GM18520 (cell line): ENCODE data around the gene CLSTN2.

ENCODE experiments used
- ATAC-seq: cut with Tn5 transposase; IDR thresholded peaks from one replicate; pipeline ENCODE4 v1.9.1; 2021; ENCODE audit not compliant: unreplicated experiment

The CLSTN2 gene

DNA sequence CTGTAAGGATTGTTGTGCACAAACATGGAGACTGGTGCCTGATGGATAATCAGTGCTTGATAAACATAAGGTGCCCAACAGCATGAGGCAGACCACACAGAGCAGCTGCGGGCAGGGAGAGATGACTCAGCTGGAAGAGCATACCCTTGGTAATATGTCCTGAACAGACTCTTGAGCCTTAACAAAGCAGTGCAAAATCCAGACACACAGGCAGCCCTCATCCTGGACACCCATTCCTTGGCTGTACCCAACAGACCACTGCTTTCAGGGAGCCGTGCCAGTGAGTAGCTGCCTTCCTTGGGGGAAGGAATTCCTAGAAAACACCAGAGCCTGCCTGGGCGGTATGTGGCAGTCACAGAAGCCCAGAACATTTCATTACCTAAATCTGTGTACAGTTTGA, 156.2 kb downstream of the CLSTN2 start:
- ATAC-seq = no peak

DNA sequence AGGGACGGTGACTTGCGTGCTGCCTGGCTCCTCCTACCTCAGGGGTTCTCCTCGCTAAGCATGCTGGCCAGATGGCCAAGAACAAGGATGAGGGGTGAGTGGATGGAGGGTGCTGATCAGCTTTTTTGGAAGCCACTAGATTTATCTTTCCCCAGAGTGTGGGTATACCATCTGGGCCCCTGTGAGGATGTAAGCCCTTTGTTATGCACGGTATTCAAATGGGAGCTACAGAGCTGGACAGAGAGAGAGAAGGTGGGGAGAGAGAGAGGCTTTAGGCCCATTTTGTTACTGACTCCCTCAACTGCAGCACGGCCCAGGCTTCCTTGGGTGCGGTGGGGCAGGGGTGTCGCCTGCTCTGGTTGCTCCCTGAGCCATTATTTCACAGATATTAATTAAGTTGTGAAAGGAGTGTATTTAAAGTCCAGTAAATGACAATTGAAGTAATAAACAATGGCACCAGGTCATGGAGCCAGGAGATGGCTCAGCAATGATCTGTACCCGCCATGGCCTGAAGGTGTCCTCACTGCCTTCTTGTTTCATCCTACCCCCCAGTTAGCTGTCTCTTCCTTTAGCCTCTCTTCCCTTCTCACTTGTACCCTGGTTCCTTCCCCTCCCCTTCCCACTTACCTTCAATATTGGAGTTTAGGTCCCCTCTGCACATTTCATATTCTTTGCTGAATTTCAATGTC, 158.0 kb downstream of the CLSTN2 start:
- ATAC-seq = no peak

DNA sequence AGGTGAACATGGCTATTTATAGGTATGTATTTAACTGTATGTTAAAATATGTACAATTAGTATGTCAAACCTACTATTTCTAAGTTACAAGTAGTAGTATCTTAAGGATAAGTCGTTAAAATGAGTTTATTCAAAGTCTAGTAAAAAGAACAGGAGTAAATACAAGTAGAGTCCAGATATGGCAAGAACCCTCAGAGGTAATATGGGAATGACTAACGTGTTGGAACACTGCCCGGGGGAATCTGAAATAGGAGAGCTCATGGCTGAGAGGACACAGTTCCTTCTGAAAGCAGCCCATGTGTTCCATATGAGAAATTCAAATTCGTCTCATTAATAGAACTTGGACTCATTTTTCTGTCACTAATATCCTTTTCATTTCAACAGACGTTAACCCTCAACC, 158.8 kb downstream of the CLSTN2 start:
- ATAC-seq = no peak

DNA sequence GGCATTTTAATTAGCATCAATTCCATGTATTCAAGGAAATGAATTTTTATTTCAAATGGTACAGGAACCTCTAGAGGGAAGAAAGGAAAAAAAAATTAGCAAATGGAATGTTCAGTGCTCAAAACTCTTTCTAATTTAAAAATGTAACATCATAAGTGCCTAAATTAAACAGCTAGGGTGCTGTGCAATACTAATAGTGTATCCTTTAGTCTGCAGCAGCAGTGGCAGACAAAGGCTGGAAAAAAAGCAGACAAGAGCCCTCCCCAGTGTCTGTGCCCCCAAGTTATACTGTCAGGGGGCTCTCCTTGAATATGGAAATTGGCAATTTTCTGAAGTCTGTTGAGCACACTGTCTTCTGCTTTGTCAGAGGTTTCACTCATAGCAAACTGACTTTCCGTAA, 159.5 kb downstream of the CLSTN2 start:
- no peak for ATAC-seq

DNA sequence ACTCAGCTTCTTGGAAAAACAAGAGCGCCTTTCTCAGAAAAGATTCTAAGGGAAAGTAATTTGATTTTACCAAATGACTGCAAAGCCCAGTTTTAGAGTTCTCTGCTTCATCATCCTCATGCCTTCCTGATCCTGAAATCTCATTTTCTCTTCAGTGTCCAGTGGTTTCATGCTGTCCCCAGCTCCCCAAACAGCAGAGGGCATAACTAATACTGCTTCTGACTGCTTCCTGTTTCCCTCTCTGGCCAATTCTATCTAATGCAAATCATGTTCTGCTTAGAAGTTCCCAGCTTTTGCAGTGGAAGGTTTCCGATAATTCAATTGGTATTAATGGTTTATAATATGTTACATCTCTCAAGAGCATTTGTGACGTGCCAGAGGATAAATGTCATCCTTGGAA, 161.1 kb downstream of the CLSTN2 start:
- no peak for ATAC-seq

DNA sequence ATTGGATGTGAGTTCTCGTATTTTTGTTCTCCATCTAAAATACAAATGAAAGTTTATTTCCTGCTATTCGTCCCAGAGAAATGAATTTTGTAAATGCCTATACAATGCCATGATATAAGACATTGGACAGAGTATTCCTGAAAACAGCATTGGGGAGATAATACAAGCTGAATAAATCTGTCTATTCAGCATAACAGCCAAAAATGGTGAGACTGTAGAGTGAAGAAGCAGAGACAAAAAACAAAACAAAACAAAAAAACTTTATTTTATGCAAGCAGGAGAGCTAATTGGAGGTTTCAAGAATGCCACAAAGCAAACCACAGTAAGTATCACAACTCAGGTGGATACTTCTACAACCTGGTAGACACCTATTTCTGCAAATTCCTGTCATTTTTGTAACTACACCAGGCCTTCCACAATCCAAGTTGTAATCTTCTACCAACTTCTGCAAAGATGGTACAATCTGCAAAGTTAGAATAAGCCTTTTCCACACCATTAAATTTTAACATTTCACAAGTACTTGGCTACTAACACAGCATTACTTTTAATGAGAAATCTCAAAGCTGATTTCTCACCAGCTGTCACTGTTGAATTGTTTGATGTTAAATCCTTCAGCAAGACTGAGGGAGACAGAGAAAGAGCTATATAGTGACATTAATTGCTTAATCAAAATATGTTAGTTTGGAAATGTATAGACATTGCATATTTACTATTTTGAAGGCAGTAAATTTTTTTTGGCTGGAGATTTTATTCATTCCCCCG, 163.1 kb downstream of the CLSTN2 start:
- ATAC-seq = no peak

DNA sequence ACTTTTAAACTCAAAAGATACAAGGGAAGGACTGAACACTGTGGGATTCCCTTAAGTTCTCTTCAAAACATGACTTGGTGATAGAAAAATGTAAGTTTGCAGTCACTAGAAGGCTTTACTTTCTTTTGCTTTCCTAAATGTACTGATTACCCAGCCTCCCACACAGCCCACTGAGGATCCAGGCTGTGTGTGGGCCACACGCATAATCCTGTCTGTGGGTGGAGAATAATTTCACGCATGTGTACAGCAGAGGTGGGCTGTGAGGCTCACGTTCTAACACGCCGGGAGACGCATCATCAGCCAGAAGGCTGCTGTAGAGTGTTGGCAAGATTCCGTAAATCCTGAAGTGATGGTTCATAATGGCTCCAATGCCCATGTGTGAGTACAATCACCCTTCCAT, 165.5 kb downstream of the CLSTN2 start:
- no peak for ATAC-seq

DNA sequence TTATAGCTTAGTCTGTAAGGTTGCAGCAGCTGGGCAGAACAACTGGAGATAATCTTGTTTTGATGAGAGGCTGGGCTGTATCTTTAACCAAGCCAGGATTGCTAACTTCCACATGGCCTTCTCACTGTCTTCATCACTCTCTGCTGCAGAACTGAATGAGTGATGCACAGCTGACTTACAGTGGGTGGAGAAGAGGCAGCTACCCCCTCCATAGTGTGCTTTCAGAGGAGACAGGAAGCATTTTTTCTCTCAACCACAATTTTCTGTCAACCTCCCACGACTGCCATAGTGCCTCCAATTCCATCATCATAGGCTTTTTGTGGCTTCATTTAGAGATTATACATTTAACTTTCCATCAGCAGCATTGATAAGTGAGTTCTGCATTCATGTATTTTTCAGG, 168.2 kb downstream of the CLSTN2 start:
- ATAC-seq = no peak

DNA sequence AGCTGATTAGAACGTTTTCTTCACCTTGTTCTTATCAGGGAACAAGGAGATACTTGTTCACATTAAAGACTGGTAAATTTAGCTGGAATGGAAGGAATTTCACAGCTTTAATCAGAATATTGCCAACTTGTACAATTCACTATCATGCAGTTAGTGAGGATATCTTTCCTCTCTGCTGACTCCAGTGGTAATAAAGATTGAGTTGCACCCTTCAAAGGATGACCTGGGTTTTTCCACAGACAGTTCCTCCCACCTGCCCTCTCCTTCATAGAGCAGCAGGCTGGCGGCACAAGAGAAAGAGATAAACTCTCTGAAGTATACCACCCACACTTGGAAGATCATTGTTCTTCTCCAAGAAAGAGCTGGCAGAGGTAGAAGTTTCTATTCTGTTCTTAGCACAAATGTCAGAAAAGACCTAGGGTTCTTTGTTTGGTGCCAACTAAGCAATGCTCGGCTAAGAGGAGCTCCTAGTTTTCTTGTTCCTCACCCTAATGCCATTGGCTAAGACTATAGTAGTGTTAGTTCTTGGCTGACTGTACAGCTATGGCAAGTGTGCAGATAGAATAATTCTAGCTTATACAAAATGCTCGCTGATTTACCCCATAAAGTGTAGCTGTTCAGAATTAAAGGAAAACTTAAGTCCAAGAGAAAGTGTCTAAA, 169.1 kb downstream of the CLSTN2 start:
- no peak for ATAC-seq

DNA sequence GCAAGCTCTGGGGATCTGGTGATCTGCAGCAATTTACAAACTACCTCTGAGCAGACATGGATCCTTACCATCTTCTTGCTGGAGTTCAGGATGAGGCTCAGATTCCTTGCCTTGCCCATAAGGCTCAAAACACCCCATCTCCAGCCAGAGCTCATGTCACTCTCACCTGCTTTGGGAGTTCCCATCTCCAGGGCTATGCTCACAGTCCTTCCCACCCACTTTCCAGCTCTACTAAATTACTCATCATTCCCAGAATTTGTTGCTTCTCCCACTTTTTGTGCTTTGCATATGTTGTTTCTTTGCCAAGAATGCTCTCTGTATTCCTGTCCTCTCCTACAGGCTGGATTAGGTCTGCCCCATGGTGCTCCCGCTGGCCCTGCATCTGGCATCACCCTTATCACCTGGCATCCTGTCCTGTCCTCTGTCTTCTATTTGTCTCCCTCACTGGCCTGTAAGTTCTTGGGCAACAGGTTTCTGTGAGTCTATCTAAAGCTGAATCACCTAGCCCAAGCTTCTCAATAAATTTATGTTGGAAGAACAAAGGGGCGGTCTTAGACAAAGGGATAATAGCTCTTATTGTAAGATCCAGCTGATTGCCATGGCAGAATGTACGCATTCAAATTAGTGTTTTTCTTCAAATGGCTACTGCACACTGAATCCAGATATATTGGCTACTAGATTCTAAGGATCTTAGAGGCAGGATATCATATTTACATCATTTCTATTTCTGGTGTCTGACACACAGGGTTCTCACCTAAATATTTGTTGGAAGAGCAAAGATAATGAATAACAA, 179.2 kb downstream of the CLSTN2 start:
- ATAC-seq = no peak

DNA sequence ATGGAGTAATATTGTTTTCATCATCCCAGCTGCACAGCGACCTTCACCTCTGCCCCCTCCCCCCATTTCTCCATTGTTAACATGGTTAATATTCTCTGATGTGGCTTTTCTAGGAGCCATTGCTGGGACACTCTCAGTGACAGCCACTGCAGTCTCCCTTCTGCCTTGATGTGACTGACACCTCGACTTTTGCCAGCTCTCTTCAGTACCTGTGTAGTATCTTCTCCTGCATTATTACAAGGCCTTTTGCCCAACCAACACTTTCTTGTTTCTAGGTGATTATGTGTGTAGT, 179.8 kb downstream of the CLSTN2 start:
- ATAC-seq = no peak

DNA sequence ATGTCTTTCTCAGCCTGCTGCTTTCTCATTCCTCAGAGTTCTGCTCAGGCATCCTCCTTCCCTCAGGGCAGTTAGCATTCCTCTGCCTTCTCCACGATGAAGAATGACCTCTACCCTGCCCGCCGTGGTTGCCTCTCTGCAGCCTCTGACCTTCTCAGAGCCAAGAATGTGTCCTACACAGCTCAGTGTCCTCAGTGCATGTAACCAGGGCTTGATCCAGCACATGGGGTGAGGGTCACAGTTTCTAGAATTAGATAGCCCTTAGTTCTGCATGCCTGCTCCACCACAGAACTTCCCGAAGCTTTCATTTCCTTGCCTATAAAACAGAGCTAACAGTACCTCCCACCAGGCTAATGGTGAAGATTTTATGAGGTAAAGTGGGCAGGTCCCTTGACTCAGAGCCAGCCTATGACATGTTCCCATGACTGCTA, 182.1 kb downstream of the CLSTN2 start:
- ATAC-seq = no peak

DNA sequence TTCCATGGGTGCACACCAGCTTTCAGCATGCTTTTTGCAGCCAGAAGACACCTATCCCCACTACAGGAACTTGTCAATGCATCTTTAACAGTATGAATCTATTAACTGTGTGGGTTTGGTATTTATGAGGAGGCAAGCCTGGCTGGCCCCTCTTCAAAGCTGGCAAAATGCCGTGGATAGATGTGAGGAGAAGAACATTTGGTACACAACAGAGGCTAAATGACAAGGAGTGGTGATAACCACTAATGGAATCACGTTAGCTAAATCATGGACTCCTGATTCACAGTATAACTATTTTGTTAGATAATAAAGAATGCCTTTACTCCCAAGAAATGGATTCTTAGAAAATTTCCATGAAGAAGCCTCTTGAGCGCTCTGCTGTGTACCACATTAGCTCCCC, 187.2 kb downstream of the CLSTN2 start:
- no peak for ATAC-seq

DNA sequence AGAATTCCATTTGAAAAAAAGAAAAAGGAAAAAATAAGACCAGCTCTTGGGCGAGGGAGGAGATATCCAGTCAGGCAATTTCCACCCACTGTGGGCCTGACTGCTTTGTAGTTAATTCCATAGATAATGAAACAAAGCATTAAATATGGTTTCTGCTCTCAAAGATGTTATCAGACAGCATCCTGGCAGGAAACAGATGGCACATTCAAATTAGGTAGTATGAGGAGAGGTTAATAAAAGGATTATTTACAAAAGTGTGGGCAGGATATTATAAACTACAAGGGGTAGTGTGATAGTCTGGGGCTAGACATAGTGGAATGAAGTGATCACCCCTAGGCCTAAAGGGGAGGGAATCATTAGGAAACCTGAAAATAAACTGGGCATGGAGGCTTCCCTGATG, 193.2 kb downstream of the CLSTN2 start:
- no peak for ATAC-seq

DNA sequence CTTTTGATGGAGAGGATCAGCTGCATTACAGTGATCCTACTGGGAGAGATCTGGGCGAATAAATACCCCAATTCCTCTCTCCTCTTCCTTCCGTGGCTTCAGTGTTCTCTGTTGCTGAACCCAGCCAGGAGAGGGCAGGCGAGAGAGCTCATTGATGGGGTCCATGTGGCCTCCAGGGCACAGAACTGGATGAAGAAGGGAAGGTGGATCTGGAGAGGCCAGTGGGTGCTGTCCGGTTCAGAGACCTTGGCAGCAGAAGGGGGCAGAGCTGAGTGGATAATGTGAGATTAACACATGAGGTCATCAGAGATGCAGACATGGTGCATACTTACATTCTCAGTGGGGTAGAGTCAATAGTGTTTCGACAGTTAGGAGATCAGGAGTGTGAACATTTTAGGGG, 193.6 kb downstream of the CLSTN2 start:
- ATAC-seq = no peak

DNA sequence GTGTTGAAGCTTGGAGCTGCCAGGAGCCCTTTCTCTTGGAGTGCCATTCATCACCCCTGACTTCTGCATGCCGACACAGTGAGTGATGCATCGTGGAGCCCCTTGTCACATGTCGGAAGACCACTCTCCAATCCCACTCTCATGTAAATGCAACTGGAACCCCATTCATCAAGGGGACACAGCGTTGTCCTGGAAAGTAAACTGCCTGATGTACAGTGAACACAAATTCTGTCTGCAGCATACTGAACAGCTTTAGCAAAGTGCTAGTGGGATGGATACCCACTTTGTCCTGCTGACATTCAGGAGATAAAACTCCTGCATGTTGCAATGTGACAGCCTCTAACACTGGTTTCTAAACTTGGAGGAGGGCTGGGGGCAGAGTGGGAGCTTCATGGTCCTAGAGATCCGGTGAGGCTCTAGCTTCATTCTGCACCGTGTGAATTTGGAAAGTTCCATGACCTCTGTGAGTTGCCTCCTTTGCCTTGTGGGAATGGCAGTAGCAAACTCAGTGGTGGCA, 194.8 kb downstream of the CLSTN2 start:
- ATAC-seq = no peak

DNA sequence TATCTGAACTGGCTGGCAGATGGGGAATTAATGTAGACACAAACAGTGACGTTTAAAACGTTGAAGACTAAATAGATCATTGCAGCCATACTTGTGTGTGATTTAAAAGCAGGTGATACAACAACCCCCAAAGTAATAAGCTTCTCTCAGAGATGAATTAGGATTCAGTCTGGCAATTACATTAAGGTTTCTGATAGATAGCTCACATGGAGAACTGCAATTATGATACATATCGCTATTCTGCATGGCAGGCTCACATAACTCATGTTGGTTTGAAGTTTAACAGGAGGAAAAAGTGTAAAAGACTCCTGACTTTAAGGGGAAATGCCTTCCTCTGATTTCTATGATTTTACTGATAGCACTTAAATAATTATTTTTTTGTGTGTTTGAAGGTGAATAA, 196.9 kb downstream of the CLSTN2 start:
- no peak for ATAC-seq

DNA sequence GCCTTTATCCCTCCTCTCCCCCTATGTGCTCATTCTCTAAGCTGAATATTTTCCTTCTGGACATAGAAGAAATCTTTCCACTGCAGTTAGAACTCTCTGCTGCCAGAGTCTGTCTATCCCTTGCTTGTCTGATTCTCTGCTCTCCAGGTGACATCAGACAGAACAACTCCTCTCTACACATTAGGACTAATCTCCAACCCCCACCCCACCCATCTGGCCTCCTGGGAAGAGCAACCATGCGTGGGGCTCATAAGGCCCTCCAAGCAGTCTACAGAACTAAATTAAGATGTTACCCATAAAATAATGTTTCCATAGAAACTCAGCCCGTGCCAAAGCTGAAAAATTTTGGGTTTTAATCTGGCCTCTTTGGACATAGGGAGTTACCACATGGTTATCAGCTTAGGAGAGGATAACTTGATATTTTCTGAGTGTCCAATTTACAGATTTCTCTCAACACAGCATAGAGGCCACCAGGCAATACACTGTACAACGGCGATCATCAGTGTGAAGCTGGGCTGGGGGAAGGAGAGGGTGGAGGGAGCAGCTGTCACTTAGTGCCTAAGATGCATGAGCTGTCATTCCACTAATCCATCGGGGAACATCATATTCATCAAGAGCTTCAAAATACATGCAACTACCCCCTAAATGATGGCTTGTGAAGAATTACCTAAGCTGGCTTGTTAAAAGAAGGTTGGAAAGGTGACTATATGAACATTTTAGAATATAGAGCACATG, 199.4 kb downstream of the CLSTN2 start:
- ATAC-seq = no peak

DNA sequence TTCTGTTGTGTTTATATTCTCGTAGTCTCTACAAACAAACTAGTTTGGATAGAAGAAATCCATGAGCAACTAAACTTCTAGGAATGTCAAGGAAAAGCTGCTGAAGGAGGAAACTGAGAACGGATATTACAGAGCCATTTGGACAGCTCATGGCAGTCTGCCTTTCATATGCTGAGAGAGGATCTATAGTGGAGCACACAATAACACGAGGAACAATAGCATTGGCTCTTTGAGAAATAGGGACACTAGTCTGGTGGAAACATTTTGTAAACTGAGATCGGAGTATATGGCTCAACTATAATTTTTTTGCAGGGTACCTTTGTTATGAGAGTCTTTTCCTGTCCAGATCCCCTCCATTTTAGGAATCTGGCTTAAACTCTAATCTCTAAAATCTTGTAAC, 200.5 kb downstream of the CLSTN2 start:
- ATAC-seq = no peak

DNA sequence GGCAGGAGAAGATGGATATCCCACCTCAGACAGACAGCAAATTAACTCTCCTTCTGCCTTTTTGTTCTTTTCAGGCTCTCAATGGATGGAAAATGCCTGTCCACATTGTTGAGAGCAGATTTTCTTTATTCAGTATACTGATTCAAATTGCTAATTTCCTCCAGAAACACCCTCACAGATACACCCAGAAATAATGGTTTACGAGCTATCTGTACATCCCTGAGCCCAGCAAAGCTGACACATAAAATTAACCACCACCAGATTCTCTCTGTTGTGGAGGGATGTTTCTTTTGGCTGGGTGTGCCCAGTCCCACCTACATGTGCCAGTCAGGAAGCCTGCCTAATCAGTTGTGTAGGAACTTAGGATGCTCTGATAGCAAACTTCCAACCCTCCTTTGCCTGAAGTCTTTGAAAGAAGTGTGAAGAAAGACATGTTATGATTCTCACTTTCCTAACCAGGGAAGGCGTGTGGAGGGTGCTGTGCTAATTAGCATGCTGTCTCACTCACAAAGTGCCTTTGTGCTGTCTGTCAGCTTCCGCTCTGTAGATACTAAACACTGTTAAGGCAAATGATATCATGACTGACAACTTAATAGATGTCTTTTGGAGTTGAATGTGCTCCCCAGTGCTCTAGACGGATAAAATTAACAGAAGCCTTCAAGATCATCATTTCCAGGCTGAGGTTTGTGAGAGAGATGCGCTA, 208.5 kb downstream of the CLSTN2 start:
- ATAC-seq = no peak
